GM23338 (cell line): ENCODE results near the gene MARCHF10. TPM values are rescaled to one million over a fixed set of nuclear protein-coding genes. Genes with fewer than 3 reads are reported as not detected.

ENCODE experiments used
- ATAC-seq: fragments of 200-7000 bp; cut with Tn5 transposase; 3 replicates; pipeline ENCODE4 v1.9.1; 2020
- DNase-seq: peaks from one replicate; pipeline ENCODE4 v3.0.0-alpha.2; 2015; ENCODE audit warnings: low spot score
- H2AFZ ChIP-seq: fragments of 200-600 bp; sonication (generic); 2 replicates; pipeline ENCODE4 v1.8.0; 2016; ENCODE audit warnings: antibody characterized with exemption, mild to moderate bottlenecking, moderate library complexity
- H3F3A ChIP-seq: fragments of 200-600 bp; sonication (generic); replicated peaks from 2 replicates; pipeline ENCODE4 v1.8.0; 2017; ENCODE audit warnings: antibody characterized with exemption, mixed run types, low read depth
- H3K27ac ChIP-seq: fragments of 200-600 bp; sonication (generic); 2 replicates; pipeline ENCODE4 v1.6.1; 2016; ENCODE audit warnings: low read depth
- H3K27me3 ChIP-seq: fragments of 200-600 bp; sonication (generic); 2 replicates; pipeline ENCODE4 v1.8.0; 2016; ENCODE audit warnings: mild to moderate bottlenecking, mixed run types, moderate library complexity; ENCODE audit not compliant: insufficient read depth
- H3K36me3 ChIP-seq: fragments of 200-600 bp; sonication (generic); 2 replicates; pipeline ENCODE4 v1.8.0; 2016; ENCODE audit warnings: mild to moderate bottlenecking; ENCODE audit not compliant: insufficient read depth
- H3K4me1 ChIP-seq: fragments of 200-600 bp; sonication (generic); 2 replicates; pipeline ENCODE4 v1.8.0; 2016; ENCODE audit warnings: mild to moderate bottlenecking, moderate library complexity; ENCODE audit not compliant: insufficient read depth
- H3K4me2 ChIP-seq: fragments of 200-600 bp; sonication (generic); 2 replicates; pipeline ENCODE4 v1.7.1; 2017; ENCODE audit warnings: mixed run types
- H3K4me3 ChIP-seq: fragments of 200-600 bp; sonication (generic); 2 replicates; pipeline ENCODE4 v1.6.1; 2016; ENCODE audit warnings: mixed run types
- H3K79me2 ChIP-seq: fragments of 200-600 bp; sonication (generic); replicated peaks from 2 replicates; pipeline ENCODE4 v1.8.0; 2017; ENCODE audit warnings: mild to moderate bottlenecking; ENCODE audit not compliant: insufficient read depth
- H3K9me2 ChIP-seq: fragments of 200-600 bp; sonication (generic); 2 replicates; pipeline ENCODE4 v1.8.0; 2017; ENCODE audit not compliant: insufficient read depth
- H4K20me1 ChIP-seq: fragments of 200-600 bp; sonication (generic); replicated peaks from 2 replicates; pipeline ENCODE4 v1.8.0; 2017; ENCODE audit warnings: mild to moderate bottlenecking; ENCODE audit not compliant: insufficient read depth
- H3K27ac Mint-ChIP-seq: 2 replicates; pipeline ENCODE4 v1.8.0; 2020; ENCODE audit warnings: inconsistent platforms, mild to moderate bottlenecking, moderate library complexity, mixed read lengths
- H3K27me3 Mint-ChIP-seq: 3 replicates; pipeline ENCODE4 v1.8.0; 2022; ENCODE audit warnings: low read depth, mild to moderate bottlenecking, moderate library complexity, mixed read lengths, inconsistent platforms; ENCODE audit not compliant: insufficient read depth, poor library complexity
- H3K36me3 Mint-ChIP-seq: 3 replicates; pipeline ENCODE4 v1.8.0; 2021; ENCODE audit warnings: low read depth, mild to moderate bottlenecking, inconsistent platforms, moderate library complexity, mixed read lengths
- H3K4me1 Mint-ChIP-seq: 3 replicates; pipeline ENCODE4 v1.8.0; 2020; ENCODE audit warnings: mild to moderate bottlenecking, inconsistent platforms, mixed read lengths
- H3K4me3 Mint-ChIP-seq: 3 replicates; pipeline ENCODE4 v1.8.0; 2021; ENCODE audit warnings: moderate library complexity, mild to moderate bottlenecking, inconsistent platforms, mixed read lengths
- H3K9me3 Mint-ChIP-seq: 3 replicates; pipeline ENCODE4 v1.8.0; 2020; ENCODE audit warnings: moderate library complexity, mild to moderate bottlenecking, inconsistent platforms, mixed read lengths
- CREB1 ChIP-seq: fragments of 250-450 bp; sonication (Bioruptor Pico); IDR thresholded peaks from 2 replicates; pipeline ENCODE4 v1.5.0; 2020; ENCODE audit warnings: low read depth, mild to moderate bottlenecking, moderate library complexity
- EZH2 ChIP-seq: fragments of 200-600 bp; sonication (generic); IDR thresholded peaks from one replicate; pipeline ENCODE4 v1.8.0; 2017; ENCODE audit warnings: antibody characterized with exemption, mild to moderate bottlenecking, low read depth; ENCODE audit not compliant: unreplicated experiment
- EZH2phosphoT487 ChIP-seq: fragments of 200-600 bp; sonication (generic); IDR thresholded peaks from one replicate; pipeline ENCODE4 v1.8.1; 2018; ENCODE audit warnings: antibody characterized with exemption; ENCODE audit not compliant: unreplicated experiment
- JUNB ChIP-seq: IDR thresholded peaks from one replicate; pipeline ENCODE4 v1.6.1; 2016; ENCODE audit warnings: antibody characterized with exemption; ENCODE audit not compliant: unreplicated experiment
- NANOG ChIP-seq: IDR thresholded peaks from 2 replicates; pipeline ENCODE4 v1.6.1; 2016; ENCODE audit warnings: antibody characterized with exemption, borderline replicate concordance
- POLR2AphosphoS5 ChIP-seq: IDR thresholded peaks from 2 replicates; pipeline ENCODE4 v1.6.1; 2016; ENCODE audit warnings: antibody characterized with exemption, low read depth
- STAT1 ChIP-seq: IDR thresholded peaks from one replicate; pipeline ENCODE4 v1.6.1; 2016; ENCODE audit warnings: antibody characterized with exemption; ENCODE audit not compliant: unreplicated experiment
- ZNF114 ChIP-seq: fragments of 250-450 bp; sonication (Bioruptor Pico); IDR thresholded peaks from 2 replicates; pipeline ENCODE4 v1.5.0; 2020; ENCODE audit warnings: mild to moderate bottlenecking, moderate library complexity
- polyA plus RNA-seq: library from polyadenylated mRNA; unstranded; fragments of >200 nt; fragmentation: Nextera tagmentation; extraction: Ambion mirVana; gene quantifications from 2 replicates; pipeline ENCODE4 v1.2.1, GENCODE V29; 2016
- total RNA-seq: library from RNA; depleted of rRNA; stranded (reverse); fragments of >200 nt; shearing (Covaris generic); gene quantifications from 2 replicates; pipeline ENCODE4 v1.2.3, GENCODE V29; 2014
- TF ChIP-seq, protein P1 (sequence below): IDR thresholded peaks from one replicate; pipeline ENCODE4 v1.6.1; 2018; ENCODE audit warnings: antibody characterized with exemption; ENCODE audit not compliant: unreplicated experiment
- TF ChIP-seq, protein P2 (sequence below): IDR thresholded peaks from 2 replicates; pipeline ENCODE4 v1.6.1; 2016; ENCODE audit warnings: antibody characterized with exemption
- TF ChIP-seq, protein P3 (sequence below), 2 experiments: fragments of 200-600 bp in 1 of 2; sonication (generic) in 1 of 2; conservative IDR thresholded peaks; 2 replicates each; pipeline versions ENCODE4 v1.5.1 to v1.6.1; 2016 to 2017; ENCODE audit warnings: antibody characterized with exemption in 2 of 2, low read depth in 2 of 2, mild to moderate bottlenecking in 2 of 2, moderate library complexity in 1 of 2
- TF ChIP-seq, protein P4 (sequence below): fragments of 250-450 bp; sonication (Bioruptor Pico); IDR thresholded peaks from 2 replicates; pipeline ENCODE4 v1.5.0; 2020; ENCODE audit warnings: mild to moderate bottlenecking, moderate library complexity

The MARCHF10 gene
- total and polyA plus RNA-seq, 2 experiments from 2014 or later, result 0.50 TPM; not detected in 1

- TF ChIP-seq, protein P1, sequence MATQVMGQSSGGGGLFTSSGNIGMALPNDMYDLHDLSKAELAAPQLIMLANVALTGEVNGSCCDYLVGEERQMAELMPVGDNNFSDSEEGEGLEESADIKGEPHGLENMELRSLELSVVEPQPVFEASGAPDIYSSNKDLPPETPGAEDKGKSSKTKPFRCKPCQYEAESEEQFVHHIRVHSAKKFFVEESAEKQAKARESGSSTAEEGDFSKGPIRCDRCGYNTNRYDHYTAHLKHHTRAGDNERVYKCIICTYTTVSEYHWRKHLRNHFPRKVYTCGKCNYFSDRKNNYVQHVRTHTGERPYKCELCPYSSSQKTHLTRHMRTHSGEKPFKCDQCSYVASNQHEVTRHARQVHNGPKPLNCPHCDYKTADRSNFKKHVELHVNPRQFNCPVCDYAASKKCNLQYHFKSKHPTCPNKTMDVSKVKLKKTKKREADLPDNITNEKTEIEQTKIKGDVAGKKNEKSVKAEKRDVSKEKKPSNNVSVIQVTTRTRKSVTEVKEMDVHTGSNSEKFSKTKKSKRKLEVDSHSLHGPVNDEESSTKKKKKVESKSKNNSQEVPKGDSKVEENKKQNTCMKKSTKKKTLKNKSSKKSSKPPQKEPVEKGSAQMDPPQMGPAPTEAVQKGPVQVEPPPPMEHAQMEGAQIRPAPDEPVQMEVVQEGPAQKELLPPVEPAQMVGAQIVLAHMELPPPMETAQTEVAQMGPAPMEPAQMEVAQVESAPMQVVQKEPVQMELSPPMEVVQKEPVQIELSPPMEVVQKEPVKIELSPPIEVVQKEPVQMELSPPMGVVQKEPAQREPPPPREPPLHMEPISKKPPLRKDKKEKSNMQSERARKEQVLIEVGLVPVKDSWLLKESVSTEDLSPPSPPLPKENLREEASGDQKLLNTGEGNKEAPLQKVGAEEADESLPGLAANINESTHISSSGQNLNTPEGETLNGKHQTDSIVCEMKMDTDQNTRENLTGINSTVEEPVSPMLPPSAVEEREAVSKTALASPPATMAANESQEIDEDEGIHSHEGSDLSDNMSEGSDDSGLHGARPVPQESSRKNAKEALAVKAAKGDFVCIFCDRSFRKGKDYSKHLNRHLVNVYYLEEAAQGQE, result no peak
- TF ChIP-seq ZNF114 (CRISPR knock-in tag), result no peak
- TF ChIP-seq, protein P2, sequence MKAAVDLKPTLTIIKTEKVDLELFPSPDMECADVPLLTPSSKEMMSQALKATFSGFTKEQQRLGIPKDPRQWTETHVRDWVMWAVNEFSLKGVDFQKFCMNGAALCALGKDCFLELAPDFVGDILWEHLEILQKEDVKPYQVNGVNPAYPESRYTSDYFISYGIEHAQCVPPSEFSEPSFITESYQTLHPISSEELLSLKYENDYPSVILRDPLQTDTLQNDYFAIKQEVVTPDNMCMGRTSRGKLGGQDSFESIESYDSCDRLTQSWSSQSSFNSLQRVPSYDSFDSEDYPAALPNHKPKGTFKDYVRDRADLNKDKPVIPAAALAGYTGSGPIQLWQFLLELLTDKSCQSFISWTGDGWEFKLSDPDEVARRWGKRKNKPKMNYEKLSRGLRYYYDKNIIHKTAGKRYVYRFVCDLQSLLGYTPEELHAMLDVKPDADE, result no peak
- TF ChIP-seq, protein P3, sequence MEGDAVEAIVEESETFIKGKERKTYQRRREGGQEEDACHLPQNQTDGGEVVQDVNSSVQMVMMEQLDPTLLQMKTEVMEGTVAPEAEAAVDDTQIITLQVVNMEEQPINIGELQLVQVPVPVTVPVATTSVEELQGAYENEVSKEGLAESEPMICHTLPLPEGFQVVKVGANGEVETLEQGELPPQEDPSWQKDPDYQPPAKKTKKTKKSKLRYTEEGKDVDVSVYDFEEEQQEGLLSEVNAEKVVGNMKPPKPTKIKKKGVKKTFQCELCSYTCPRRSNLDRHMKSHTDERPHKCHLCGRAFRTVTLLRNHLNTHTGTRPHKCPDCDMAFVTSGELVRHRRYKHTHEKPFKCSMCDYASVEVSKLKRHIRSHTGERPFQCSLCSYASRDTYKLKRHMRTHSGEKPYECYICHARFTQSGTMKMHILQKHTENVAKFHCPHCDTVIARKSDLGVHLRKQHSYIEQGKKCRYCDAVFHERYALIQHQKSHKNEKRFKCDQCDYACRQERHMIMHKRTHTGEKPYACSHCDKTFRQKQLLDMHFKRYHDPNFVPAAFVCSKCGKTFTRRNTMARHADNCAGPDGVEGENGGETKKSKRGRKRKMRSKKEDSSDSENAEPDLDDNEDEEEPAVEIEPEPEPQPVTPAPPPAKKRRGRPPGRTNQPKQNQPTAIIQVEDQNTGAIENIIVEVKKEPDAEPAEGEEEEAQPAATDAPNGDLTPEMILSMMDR (conservative IDR thresholded peaks at IDR 0.05; ENCODE audit: low read depth in 2 of 2), result no peak
Measured at GRCh38 chr17:62757500-62757951, 50.6 kb downstream of the MARCHF10 start (continued).

DNA sequence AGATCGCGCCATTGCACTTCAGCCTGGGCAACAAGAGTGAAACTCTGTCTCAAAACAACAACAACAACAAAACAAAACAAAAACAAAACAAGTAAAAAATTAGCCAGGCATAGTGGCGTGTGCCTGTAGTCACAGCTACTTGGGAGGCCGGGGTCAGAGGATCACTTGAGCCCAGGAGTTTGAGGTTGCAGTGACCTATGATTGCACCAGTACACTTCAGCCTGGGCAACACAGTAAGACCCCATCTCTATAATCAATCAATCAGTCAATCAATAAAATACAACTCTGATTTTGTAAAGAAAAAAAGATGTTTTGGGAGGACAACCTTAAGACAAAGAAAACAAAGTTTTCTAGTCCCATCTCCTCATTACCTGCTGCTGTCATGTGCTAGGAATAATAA is 51.9 kb downstream of the MARCHF10 start:
- H3K4me3 ChIP-seq, result no peak overlapping the region
- peaks cover 7% of the 10 kb centered on the region for H3K4me1 ChIP-seq
- H3K4me3 Mint-ChIP-seq, result no peak overlapping the region
- H3K4me1 Mint-ChIP-seq, result peaks cover 21% of the 10 kb centered on the region
- no peaks in the 10 kb centered on the region for H3K79me2 ChIP-seq
- DNase-seq (no peak), ATAC-seq (no peak)
- no peaks in the 10 kb centered on the region for H3K9me2 ChIP-seq
- H3K27ac Mint-ChIP-seq, result no peak overlapping the region
- no peaks in the 10 kb centered on the region for H4K20me1 ChIP-seq
- H3K36me3 Mint-ChIP-seq, result no peaks in the 10 kb centered on the region
- no peak overlapping the region for H2AFZ ChIP-seq
- no peaks in the 10 kb centered on the region for H3K36me3 ChIP-seq
- no peak overlapping the region for H3K4me2 ChIP-seq
- H3K27ac ChIP-seq, result no peak overlapping the region
- H3K27me3 Mint-ChIP-seq, result peaks cover 2% of the 10 kb centered on the region
- H3K27me3 ChIP-seq, result no peaks in the 10 kb centered on the region
- H3K9me3 Mint-ChIP-seq, result no peaks in the 10 kb centered on the region
- no peaks in the 10 kb centered on the region for H3F3A ChIP-seq
- TF ChIP-seq CREB1 (no peak), STAT1 (no peak), EZH2 (no peak), POLR2AphosphoS5 (no peak), NANOG (no peak), EZH2phosphoT487 (no peak), JUNB (no peak)
- TF ChIP-seq, protein P2, result no peak
- TF ChIP-seq, protein P4, sequence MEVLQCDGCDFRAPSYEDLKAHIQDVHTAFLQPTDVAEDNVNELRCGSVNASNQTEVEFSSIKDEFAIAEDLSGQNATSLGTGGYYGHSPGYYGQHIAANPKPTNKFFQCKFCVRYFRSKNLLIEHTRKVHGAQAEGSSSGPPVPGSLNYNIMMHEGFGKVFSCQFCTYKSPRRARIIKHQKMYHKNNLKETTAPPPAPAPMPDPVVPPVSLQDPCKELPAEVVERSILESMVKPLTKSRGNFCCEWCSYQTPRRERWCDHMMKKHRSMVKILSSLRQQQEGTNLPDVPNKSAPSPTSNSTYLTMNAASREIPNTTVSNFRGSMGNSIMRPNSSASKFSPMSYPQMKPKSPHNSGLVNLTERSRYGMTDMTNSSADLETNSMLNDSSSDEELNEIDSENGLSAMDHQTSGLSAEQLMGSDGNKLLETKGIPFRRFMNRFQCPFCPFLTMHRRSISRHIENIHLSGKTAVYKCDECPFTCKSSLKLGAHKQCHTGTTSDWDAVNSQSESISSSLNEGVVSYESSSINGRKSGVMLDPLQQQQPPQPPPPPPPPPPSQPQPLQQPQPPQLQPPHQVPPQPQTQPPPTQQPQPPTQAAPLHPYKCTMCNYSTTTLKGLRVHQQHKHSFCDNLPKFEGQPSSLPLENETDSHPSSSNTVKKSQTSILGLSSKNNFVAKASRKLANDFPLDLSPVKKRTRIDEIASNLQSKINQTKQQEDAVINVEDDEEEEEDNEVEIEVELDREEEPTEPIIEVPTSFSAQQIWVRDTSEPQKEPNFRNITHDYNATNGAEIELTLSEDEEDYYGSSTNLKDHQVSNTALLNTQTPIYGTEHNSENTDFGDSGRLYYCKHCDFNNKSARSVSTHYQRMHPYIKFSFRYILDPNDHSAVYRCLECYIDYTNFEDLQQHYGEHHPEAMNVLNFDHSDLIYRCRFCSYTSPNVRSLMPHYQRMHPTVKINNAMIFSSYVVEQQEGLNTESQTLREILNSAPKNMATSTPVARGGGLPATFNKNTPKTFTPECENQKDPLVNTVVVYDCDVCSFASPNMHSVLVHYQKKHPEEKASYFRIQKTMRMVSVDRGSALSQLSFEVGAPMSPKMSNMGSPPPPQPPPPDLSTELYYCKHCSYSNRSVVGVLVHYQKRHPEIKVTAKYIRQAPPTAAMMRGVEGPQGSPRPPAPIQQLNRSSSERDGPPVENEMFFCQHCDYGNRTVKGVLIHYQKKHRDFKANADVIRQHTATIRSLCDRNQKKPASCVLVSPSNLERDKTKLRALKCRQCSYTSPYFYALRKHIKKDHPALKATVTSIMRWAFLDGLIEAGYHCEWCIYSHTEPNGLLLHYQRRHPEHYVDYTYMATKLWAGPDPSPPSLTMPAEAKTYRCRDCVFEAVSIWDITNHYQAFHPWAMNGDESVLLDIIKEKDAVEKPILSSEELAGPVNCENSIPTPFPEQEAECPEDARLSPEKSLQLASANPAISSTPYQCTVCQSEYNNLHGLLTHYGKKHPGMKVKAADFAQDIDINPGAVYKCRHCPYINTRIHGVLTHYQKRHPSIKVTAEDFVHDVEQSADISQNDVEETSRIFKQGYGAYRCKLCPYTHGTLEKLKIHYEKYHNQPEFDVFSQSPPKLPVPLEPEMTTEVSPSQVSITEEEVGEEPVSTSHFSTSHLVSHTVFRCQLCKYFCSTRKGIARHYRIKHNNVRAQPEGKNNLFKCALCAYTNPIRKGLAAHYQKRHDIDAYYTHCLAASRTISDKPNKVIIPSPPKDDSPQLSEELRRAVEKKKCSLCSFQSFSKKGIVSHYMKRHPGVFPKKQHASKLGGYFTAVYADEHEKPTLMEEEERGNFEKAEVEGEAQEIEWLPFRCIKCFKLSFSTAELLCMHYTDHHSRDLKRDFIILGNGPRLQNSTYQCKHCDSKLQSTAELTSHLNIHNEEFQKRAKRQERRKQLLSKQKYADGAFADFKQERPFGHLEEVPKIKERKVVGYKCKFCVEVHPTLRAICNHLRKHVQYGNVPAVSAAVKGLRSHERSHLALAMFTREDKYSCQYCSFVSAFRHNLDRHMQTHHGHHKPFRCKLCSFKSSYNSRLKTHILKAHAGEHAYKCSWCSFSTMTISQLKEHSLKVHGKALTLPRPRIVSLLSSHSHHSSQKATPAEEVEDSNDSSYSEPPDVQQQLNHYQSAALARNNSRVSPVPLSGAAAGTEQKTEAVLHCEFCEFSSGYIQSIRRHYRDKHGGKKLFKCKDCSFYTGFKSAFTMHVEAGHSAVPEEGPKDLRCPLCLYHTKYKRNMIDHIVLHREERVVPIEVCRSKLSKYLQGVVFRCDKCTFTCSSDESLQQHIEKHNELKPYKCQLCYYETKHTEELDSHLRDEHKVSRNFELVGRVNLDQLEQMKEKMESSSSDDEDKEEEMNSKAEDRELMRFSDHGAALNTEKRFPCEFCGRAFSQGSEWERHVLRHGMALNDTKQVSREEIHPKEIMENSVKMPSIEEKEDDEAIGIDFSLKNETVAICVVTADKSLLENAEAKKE (CRISPR knock-in tag), result no peak
